ENCODE results near the gene TRABD2A. TPM values are rescaled to one million over a fixed set of nuclear protein-coding genes. Genes with fewer than 3 reads are reported as not detected.
"Not testable (repeated sequence)": the region's sequence is repeated elsewhere in the genome, so short reads cannot be mapped to it uniquely, and the experiment has no call there.

Gene TRABD2A
- total RNA-seq, 3 donors from 2014 or later (not counting 1 experiment from before 2014, with no cell fraction given), result 1.4 to 6.3 (median 6.3) TPM

DNA sequence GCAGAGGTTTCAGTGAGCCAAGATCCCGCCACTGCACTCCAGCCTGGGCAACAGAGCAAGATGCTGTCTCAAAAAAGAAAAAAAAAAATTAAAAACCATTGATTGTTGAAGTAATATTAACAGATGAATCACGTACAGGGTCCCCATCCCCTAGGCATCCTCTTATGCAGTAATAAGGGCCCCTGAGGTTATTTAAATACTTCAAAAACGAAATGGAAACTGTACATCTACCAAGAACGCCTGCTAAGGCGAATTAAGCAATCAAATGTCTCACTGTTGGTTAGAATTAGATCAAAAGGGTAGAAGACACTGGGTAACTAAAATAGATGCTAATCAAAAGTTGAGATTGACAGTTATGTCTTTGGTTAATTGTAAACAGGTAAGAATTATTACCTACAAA is 7.5 kb downstream of the TRABD2A start:
- Histone ChIP-seq H3K4me3 (ENCODE audit: low read length) (no peak overlapping the region), H3K27me3 (ENCODE audit: control insufficient read depth, insufficient read depth, low read length) (no peaks in the 10 kb centered on the region), H3K27ac (ENCODE audit: low read length) (no peak overlapping the region), H3K4me1 (ENCODE audit: control insufficient read depth, insufficient read depth, low read length) (no peaks in the 10 kb centered on the region), H3K36me3 (ENCODE audit: control insufficient read depth, insufficient read depth, low read length) (no peaks in the 10 kb centered on the region), H3K9me3 (ENCODE audit: control insufficient read depth, insufficient read depth, low read length) (no peaks in the 10 kb centered on the region)
- no peak overlapping the region for H3K27ac Mint-ChIP-seq
- H3K9me3 Mint-ChIP-seq, result no peaks in the 10 kb centered on the region
- H3K4me1 Mint-ChIP-seq, result peaks cover 0 to 3% of the 10 kb centered on the region in 2 donors
- WGBS (ENCODE audit: insufficient coverage), result 88% methylated on average over 5 of the region's 5 CpGs
- no peaks in the 10 kb centered on the region for H3K36me3 Mint-ChIP-seq
- DNase-seq (no peak), ATAC-seq (no peak)
- H3K4me3 Mint-ChIP-seq, result no peak overlapping the region
- H3K27me3 Mint-ChIP-seq (ENCODE audit: low read depth in 2 of 2), result peaks cover 7 to 10% of the 10 kb centered on the region in 2 donors
- intact Hi-C loops (cut with micrococcal nuclease), result no loop called here
- TF ChIP-seq, protein P1, sequence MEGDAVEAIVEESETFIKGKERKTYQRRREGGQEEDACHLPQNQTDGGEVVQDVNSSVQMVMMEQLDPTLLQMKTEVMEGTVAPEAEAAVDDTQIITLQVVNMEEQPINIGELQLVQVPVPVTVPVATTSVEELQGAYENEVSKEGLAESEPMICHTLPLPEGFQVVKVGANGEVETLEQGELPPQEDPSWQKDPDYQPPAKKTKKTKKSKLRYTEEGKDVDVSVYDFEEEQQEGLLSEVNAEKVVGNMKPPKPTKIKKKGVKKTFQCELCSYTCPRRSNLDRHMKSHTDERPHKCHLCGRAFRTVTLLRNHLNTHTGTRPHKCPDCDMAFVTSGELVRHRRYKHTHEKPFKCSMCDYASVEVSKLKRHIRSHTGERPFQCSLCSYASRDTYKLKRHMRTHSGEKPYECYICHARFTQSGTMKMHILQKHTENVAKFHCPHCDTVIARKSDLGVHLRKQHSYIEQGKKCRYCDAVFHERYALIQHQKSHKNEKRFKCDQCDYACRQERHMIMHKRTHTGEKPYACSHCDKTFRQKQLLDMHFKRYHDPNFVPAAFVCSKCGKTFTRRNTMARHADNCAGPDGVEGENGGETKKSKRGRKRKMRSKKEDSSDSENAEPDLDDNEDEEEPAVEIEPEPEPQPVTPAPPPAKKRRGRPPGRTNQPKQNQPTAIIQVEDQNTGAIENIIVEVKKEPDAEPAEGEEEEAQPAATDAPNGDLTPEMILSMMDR (IDR thresholded peaks at IDR 0.05), result no peak

DNA sequence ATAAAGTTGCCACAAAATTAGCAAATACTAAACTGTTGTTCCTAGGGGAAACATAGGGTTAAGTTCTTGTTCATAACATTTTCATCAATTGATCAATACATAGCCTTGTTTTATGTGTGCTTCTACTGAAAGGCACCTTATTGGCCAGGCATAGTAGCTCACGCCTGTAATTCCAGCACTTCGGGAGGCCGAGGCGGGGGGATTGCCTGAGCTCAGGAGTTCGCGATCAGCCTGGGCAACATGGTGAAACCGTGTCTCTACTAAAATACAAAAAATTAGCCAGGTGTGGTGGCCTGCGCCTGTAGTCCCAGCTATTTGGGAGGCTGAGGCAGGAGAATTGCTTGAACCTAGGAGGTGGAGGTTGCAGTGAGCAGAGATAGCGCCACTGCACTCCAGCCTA is 8.2 kb downstream of the TRABD2A start:
- H3K4me3 Mint-ChIP-seq; DNase-seq; H3K36me3 ChIP-seq (ENCODE audit: control insufficient read depth, insufficient read depth, low read length); ATAC-seq; H3K27ac ChIP-seq (ENCODE audit: low read length); H3K4me3 ChIP-seq (ENCODE audit: low read length); H3K27ac Mint-ChIP-seq; H3K27me3 Mint-ChIP-seq (ENCODE audit: low read depth in 2 of 2); intact Hi-C loops (cut with micrococcal nuclease); H3K9me3 Mint-ChIP-seq; H3K4me1 ChIP-seq (ENCODE audit: control insufficient read depth, insufficient read depth, low read length); H3K9me3 ChIP-seq (ENCODE audit: control insufficient read depth, insufficient read depth, low read length); H3K4me1 Mint-ChIP-seq; H3K36me3 Mint-ChIP-seq; H3K27me3 ChIP-seq (ENCODE audit: control insufficient read depth, insufficient read depth, low read length): not testable (repeated sequence)
- WGBS (ENCODE audit: insufficient coverage), result 95% methylated on average over 9 of the region's 9 CpGs

DNA sequence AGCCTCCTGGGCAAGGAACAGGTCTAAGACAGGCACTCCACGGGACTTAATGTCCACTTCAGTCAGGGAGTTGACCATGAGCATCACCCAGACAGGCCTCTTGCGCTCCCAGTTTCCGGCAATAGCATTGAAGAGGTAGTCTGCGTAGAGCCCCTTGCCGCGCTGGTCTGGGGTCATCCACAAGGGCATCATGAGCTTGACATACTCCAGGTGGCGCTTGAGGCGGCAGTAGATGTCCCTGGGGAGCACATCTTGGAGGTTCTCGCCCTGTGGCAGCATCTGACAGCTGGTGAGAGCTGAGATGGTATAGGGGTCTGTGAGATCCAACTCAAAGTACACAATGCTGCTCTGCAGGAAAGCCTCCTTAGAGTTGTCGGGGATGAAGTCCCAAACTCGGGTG is 10.6 kb downstream of the TRABD2A start:
- H3K9me3 ChIP-seq (ENCODE audit: control insufficient read depth, insufficient read depth, low read length), result no peaks in the 10 kb centered on the region
- H3K27me3 ChIP-seq (ENCODE audit: control insufficient read depth, insufficient read depth, low read length), result no peaks in the 10 kb centered on the region
- peaks cover 2 to 4% of the 10 kb centered on the region in 2 donors for H3K4me1 Mint-ChIP-seq
- TF ChIP-seq, protein P1 (IDR thresholded peaks at IDR 0.05), result no peak
- H3K4me3 ChIP-seq (ENCODE audit: low read length), result no peak overlapping the region
- intact Hi-C loops (cut with micrococcal nuclease), result no loop called here
- no peak overlapping the region for H3K27ac ChIP-seq (ENCODE audit: low read length)
- H3K36me3 ChIP-seq (ENCODE audit: control insufficient read depth, insufficient read depth, low read length), result no peaks in the 10 kb centered on the region
- no peak overlapping the region for H3K4me3 Mint-ChIP-seq
- H3K9me3 Mint-ChIP-seq, result no peaks in the 10 kb centered on the region
- peaks cover 5 to 7% of the 10 kb centered on the region in 2 donors for H3K27me3 Mint-ChIP-seq (ENCODE audit: low read depth in 2 of 2)
- no peaks in the 10 kb centered on the region for H3K36me3 Mint-ChIP-seq
- no peaks in the 10 kb centered on the region for H3K4me1 ChIP-seq (ENCODE audit: control insufficient read depth, insufficient read depth, low read length)
- H3K27ac Mint-ChIP-seq, result no peak overlapping the region
- 89% methylated on average over 11 of the region's 11 CpGs for WGBS (ENCODE audit: insufficient coverage)
- no peak for DNase-seq
- no peak for ATAC-seq

DNA sequence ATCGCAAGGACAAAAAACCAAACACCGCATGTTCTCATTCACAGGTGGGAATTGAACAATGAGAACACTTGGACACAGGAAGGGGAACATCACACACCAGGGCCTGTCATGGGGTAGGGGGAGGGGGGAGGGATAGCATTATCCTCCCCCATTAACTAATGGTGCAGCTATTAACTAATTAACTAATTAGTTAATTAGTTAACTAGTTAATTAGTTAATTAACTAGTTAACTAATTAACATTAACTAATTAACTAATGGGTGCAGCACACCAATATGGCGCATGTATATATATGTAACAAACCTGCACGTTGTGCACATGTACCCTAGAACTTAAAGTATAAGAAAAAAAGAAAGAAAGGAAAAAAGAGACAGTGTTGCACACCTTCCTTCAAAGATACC is 12.6 kb downstream of the TRABD2A start:
- H3K9me3 Mint-ChIP-seq; H3K27me3 Mint-ChIP-seq (ENCODE audit: low read depth in 2 of 2); H3K9me3 ChIP-seq (ENCODE audit: control insufficient read depth, insufficient read depth, low read length); DNase-seq; H3K36me3 Mint-ChIP-seq; H3K4me3 ChIP-seq (ENCODE audit: low read length); H3K36me3 ChIP-seq (ENCODE audit: control insufficient read depth, insufficient read depth, low read length); H3K4me1 ChIP-seq (ENCODE audit: control insufficient read depth, insufficient read depth, low read length); ATAC-seq; H3K27ac Mint-ChIP-seq; H3K27me3 ChIP-seq (ENCODE audit: control insufficient read depth, insufficient read depth, low read length); H3K27ac ChIP-seq (ENCODE audit: low read length); intact Hi-C loops (cut with micrococcal nuclease); H3K4me3 Mint-ChIP-seq: not testable (repeated sequence)
- no CpG with 5 or more reads among the region's 4 CpGs for WGBS (ENCODE audit: insufficient coverage)
- H3K4me1 Mint-ChIP-seq, result peaks cover 10 to 12% of the 10 kb centered on the region in 2 donors

Data from natural killer cell (primary cell).